HG03103 (cell line): ENCODE data around the gene STX18.
A peak's percentile ranks its signal among the peaks of the same experiment; 100 is the strongest.

Source experiments
- ATAC-seq: cut with Tn5 transposase; IDR thresholded peaks from one replicate; pipeline ENCODE4 v1.9.1; 2021; ENCODE audit warnings: low read depth; ENCODE audit not compliant: unreplicated experiment

Gene STX18

DNA sequence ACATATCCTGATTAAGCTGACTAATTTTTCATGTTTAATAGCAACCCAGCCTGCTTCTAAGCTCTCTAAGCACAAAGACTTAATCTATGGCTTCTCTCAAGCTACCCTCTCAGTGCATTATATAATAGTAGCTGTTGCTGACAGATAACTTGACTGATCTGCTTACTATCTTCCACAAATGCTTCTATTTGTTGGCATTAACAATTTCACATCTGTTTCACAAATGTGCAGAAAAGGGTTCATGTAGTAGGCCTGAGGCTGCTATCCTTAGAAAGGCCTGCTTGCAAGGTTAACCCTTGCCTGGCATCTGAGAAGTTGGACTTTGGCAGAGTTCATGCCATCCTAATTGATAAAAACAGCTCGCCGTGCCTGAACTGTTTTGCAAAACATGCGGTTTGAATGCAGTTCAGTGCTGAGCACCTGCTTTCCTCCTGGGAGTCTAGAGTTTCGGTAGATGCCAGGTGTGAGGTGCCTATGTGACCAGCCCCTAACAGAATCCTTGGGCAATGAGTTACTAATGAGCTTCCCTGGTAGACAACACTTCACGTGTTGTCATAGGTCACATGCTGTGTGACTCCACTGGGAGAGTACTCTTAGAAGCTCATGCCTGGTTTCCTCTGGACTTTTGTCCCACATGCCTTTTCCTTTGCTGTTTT, 86.5 kb downstream of the STX18 start:
- ATAC-seq = peak; percentile 53

DNA sequence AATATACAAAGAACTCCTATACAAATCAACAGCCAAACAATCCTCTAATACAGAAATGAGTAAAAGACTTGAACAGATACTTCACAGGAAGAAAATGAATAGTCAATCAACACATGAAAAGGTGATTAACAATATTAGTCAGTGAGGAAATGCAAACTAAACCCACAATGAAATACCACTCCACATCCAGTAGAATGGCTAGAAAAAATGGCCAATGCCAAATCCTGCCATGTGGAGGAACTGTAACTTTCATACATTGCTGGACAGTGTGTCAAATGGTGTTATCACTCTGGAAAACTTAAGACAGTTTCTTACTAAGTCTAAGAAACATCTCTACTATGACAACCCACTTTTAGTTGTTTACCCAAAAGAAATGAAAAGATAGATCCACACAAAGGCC, 95.4 kb downstream of the STX18 start:
- ATAC-seq = no peak

DNA sequence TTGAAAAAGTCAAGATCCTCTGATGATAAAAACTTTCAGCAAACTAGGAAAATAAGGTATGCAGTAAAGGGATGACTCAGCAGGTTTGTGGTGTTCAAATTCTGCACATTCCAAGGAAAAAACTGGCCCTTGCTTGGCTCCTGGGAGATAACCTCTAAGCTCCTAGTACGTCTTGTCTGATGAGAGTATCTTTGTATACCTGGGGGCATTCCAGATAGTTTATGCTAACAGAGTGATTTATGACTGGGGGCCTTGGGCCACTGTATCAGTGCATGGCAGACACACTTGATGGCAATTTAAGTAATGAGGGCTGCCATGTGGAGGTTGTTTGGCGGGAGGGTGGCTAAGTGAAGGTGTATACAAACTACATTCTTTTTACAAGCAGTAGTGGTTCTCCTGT, 98.0 kb downstream of the STX18 start:
- ATAC-seq = no peak

DNA sequence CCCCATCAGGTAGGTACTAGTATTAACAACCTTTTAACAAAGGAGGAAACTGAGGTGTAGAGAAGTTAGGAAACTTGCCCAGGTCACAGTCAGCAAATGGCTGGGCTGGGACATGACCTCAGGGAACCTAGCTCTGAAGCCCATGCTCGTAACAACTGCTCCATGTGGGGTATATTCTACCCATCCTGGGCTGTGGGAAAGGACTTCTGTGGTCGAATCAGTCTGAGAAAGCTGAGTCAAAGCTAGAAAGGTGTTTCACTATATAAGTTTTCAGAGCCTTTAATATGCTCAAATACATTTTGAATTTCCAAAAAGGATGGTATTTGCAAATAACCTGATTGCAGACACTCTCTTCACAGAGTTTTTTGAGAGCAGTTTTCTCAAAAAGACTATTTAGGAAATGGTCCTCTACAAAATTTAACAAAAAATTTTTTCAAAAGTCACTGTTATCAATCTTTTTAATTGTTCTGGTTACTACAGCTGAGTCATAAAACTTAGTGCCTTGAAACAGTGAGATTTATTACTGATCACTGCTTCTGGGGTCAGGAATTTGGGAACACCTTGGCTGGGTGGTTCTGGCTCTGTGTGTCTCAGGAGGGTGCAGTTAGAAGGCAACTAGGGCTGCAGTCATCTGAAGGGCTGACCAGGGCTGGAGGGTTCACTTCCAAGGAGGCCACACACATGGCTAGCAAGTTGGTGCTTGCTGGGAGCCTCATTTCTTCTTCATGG, 101.4 kb downstream of the STX18 start:
- ATAC-seq = peak; percentile 70

DNA sequence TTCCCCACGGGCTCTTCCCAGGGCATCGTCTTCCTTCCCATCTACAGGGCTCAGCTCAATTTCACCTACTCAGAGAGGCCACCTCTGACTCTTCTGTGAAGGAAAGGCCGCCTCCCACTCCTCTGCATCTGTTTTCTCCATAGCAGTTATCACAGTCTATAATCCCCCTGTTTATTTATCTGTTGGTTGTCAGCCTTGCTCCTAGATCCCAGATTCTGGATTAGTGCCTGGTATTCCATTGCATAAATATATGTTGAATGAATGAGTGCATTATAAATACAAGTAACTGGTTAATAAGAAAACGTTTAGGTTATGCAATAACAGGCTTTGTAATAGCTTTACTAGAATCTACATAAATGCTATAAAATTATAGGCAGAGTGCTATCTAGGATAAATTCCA, 102.1 kb downstream of the STX18 start:
- no peak for ATAC-seq

DNA sequence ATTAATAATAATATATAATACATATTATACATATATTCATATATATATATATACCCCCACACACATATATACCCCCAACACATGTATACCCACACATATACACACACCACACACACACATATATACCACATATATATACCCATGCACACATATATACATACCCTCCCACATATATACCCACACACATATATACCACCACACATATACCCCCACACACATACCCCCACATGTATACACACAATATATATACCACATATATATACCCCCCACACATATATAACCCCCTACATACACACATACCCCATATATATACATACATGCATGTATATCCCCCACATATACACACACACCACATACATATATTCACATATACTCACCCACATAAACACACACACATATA, 103.0 kb downstream of the STX18 start:
- ATAC-seq = no peak

DNA sequence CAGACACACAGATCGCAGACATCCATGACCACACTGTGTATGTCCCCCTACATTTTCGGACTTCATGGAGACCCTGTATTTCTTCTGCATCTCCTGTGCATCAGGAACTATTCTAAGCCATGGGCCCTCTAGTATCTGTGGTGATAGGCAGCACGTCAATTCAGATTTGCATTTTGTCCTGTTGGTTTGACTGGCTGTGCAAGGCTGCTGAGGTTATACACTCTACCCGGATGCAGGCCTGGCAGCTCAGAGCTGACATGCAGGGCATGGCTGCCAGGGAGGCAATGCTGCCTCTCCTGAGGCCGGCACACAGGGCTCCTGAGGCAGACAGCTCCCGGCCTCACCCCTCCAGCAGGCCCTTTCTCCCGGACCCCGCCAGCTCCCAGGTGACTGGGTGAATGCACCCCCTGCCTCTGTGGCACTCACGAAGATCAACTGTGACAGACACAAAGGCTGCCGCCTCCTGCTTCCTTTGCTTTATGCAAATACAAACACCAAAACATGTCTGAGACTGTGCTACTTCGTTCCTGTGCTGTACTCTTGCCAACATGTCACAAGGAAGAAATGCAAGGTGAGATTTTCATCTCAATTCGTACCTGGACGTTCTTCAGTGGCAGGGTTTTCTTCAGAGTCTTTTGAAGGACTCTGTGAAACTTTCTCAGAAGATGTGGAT, 103.9 kb downstream of the STX18 start:
- no peak for ATAC-seq

DNA sequence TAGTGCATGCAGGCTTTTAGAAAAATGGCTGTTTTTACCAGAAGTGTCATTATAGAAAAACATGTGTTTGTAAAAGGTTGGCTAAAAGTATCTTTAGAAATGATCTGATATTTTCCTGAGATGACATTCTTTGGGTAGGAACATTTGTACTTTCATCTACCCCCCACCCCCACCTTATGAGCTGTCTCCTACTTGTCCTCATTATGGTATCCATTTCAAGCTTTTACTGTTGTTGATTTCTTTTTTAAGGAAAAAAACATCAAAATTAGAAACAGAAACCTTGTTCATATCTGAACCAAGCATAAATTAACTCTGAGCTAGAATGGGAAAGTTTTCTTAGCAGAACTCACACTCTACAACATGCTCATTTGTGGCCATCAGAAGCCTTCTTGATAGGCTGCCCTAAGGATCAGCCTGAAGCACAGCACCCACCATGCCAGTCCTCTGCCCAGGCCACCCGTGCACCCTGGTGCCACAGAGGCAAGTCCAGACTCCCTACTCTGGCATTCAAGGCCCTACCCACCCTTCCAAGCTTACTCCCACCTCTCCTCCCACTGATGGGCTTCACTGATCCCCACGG, 105.5 kb downstream of the STX18 start:
- ATAC-seq = no peak

DNA sequence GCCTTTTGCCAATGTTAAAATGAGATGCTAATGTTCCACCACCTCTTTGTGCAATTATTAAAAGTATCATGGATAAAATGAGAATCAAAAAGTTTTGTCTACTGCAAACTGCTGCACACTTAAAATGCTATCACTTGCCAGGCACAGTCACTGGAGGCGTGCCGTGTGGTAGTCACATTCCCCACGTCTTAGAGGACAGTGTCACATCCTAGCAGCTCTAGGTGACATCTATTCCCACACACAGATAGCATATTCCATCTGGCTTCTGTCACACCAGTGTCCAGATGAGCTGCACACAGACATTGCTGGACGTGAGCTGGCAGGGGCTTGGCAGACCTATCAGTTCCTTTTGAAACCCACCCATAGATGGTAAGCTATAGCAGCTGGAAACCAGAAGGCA, 107.9 kb downstream of the STX18 start:
- no peak for ATAC-seq

DNA sequence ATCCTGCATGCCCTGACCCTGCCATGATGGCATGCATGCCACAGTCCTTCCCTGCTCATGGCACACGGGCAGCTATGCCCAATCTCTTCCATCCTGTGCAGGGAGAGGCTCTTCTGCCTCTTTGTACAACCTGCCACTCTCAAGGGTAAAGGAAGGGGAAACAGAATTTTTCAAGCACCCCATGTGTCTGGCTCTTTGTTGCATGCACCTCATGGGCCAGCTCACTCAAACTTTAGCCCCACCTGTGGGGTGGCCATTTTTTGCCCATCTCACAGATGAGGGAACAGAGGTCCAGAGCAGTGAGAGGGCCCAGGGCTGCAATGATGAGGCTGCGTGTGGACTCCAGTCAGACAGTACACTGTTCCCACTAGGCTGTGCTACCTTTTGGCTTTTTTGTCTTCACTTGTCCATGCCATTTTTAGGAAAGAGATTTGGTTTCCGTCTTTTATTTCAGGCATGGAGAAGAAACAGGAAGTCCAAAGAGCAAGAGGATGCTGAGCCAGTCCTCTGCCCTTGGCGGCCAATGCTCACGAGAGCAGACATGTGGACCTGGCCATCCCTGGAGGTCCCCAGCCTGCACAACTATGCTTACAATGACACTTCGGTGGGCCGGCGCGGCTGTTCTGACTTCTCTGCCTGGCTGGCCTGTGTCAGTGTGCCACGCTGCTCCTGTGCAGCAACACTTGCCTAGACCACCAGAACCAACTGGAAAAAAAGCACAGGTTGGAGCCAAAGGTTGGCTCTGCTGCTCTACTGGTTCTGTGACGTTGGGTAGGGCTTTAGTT, 109.3 kb downstream of the STX18 start:
- ATAC-seq = no peak

DNA sequence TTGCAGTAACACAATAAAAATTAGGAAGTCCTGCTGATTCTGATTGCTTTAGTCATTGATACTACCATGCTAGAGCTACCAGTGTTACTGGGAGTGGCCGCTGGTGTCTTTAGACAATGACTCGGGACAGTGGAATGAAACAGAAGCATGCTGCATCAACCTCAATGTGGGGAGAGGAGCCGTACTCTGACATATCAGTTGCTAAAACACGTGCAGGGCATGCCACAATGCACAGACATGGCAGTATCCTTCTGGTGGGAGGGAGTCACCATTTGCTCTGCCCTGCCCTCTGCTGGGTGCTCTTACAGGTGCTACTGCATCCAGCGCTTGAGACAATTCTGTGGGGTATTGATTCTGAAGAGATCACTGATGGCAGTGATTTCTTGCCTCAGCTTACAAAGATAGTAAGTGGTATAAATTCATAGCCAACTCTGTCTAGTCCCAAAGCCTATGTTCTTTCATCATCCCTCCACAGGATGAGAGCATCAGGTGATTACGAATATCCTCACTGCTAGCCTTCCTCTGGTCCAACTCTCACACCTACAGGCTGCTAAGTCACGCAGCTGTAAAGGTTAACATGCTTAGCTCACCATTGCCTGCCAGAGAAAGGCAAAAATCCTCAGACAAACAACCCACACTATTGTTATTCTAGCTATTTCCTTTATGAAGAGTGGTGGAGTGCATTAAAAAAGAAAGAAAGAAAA, 111.2 kb downstream of the STX18 start:
- peak; percentile 90 for ATAC-seq

DNA sequence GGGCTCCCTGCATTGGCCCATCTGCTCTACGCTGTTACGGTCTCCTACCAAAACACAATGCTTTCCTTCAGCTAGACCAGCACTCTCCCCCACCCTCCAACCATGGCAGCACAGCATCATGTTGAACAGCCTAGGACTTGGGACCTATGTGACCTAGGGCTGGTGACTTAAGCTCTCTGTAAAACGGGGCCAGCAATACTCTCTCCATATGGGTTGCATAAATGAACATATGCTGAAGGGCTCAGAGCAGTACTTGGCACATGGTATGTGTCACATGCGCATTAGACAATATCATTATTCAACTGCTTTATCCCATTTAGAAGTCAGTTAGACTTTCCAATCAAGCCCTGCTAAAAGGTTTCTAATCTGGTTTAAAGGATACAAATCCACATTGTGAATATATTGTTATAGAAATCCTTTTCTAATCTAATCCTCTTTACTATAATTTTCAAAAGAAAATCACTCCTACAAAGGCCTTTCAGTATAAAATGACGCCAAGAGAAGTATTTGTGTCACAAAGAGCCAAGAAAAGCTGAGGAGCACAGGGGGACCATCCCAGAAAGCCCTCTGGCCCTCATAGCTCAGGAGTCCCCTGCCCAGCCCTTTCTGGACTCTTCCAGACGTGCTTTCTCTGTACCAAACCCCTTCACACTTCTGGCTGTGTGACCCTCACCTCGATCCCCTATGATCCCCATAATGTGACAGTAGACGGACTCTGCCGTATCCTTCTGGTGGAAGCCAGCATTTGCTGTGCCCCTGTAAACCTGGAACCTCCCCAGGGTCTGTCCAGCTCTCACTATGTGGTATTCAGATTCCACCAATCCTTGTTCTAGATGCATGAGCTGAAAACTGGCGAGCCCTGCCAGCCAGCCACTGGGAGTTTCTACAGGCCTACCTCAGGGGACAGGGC, 112.6 kb downstream of the STX18 start:
- no peak for ATAC-seq

DNA sequence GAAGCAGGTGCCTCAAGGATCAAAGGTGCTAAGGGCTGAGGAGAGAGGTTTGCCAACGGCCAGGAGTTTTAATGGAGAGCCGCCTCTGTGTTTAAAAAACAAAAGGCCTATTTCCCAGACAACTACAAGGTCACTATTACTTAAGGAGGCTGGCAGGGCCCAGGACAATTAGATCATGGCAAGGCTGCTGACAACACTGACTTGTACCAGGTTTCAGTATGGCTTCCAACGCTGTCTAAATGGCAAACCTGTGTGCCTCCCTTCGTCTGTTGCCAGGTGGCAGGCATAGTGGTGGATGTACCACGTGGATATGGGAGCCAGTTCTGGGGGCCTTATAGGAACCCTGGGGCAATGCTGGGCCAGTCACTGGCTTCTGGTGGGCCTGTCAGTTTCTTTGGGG, 114.0 kb downstream of the STX18 start:
- ATAC-seq = no peak

DNA sequence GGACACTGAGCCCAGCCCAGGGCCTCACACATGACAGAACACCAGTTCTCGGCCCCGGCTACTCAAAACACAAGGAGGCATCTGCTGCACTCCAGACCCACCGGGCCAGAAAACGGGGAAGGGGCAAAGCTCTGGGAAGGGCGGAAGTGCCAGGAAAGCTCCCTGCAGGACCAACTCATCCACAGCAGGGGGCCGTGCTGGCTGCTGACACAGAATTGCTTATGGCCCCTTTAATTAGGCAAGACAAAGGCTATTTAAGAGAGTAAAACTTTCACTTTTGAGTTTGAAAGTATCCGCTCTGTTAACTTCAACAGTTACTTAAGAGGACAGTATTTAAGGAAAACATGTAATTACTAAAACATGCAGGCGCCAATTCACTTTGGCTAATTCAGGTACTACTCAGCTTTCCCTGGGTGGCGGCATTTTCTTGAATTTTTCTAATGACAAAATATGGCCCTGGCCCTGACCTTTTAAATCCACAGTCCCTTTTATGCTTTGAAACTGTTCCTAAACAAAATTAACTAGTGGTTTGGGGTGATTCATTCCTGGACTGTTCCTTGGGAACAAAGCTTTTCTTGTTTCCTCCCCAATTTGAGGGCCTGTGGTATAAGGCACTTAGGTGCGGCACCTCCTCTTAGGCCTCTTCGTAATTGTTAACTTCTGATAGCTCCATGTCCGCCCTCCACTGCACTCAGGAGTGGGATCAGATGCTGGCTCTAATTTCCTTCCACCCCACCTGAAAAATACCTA, 114.6 kb downstream of the STX18 start:
- ATAC-seq = no peak

DNA sequence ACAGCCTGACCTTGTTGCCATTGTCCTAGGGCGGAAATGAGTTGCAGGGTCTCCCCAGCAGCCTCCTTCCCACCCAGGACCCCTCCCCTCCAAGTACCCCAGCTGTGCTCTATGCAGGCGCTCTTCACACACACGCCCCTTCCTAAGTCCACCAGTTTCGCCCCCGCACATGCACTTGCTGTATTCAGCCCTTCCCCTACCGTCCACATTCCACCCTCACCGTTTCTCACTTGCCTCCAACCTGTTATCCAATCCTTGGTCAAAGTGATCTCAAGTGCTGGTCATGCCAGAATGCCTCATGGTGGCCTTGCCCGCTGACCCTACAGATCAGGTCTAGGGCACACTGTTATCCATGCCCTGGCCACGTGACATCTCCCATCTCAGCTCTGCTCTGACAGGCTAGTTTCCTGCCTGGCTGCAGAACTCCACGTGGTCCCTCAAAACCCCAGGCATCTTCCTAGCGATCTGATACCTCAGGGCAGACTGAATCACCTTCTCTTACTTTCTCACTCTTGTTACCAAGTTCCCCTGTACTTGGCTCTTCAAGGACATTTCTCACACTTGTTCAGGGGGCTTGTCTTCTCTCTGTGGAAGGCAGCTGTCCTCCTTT, 115.2 kb downstream of the STX18 start:
- no peak for ATAC-seq

DNA sequence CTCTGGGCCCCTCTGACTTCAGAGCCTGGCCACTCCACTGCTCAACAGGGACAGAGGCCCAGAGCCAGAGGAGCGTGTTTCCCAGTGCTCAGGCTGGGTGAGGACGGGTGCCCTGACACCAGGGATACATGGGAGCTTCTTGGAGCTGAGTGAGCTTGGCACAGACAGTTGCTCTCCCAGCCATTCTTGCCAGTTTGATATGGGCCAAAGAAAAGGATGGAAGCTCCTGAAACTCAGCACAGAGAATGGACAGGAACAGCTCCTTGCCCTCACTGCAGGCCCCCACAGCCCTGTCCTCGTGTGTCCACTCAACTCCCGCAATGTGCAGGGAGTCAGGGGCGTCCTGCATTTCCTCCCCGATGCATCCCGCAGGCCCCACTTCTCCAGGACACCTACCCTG, 116.2 kb downstream of the STX18 start:
- ATAC-seq = no peak

DNA sequence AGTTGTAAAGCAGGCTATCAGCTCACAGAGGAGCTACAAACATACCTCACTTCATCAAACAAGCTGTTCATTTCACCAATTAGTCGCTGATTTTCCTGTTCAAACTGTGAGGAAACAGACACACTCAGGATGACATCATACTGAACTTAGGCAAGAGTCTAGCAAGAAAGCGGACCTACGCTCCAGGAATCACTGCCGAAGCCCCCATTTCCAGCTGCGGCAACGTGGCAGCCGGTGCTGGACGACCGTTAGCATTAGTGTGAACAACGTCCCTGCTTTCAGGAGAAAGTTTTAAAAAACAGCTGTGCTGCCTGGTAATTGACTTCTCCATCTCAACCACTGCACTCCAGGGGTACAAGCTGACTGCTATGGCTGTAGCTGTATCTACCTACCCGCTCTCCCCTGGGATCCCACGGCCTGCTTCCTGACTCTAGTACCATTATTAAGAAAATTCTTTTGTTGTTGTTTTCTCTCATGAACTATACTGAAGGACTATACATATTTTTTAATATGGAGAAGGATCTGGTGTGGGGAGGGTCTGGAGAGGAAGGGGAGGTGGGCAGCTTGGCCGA, 116.6 kb downstream of the STX18 start:
- ATAC-seq = no peak
